GM21367 (cell line): ENCODE data around the gene MAP1LC3B2.

Source experiments
- ATAC-seq: cut with Tn5 transposase; IDR thresholded peaks from one replicate; pipeline ENCODE4 v1.9.1; 2021; ENCODE audit not compliant: unreplicated experiment

MAP1LC3B2 gene

GRCh38 chr12:116591855-116592637, 32.9 kb downstream of the MAP1LC3B2 start:
- no peak for ATAC-seq

DNA sequence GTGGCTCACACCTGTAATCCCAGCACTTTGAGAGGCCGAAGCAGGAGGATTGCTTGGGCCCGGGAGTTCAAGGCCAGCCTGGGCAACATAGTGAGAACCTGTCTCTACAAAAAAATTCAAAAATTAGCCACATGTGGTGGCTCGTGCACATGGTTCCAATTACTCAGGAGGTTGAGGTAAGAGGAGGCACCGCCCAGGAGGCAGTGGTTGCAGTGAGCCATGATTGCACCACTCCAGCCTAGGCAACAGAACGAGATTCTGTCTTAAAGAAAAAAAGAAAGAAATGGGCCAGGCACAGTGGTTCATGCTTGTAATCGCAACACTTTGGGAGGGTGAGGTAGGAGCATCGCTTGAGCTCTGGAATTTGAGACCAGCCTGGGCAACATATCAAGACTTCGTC, 33.5 kb downstream of the MAP1LC3B2 start:
- no peak for ATAC-seq

DNA sequence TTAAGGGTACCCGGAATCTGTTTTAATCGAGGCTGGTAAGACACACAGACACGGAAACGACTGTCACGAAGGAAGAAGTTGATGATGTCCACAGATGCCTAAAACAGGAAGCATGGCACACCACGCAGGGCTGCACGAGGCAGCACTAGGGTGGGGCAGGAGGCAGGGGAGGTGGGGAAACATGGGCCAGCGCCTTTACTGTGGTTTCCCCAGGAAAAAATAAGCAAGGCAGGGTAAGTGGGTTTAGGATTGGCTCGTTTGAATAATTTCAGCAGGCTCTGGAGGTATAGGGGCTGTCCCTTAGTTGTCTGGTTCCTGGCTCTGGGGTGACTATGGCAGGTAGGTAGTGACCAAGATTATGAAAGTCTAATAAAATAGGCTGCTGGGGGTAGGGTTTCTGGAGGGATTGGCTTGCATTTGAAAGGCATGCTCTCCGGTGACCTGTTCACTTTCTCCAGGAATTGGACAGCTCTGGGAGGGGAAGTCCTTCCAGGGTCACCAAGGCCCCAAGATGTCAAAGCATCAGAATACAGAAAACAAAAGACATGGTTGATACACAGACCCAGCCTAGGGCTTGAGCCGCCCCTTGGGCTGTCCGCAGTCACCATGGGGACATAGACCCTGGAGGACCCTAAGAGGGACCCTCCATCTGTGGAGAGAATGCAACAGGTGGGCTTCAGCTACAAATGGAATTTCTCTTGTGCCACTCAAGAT, 35.3 kb downstream of the MAP1LC3B2 start:
- no peak for ATAC-seq

DNA sequence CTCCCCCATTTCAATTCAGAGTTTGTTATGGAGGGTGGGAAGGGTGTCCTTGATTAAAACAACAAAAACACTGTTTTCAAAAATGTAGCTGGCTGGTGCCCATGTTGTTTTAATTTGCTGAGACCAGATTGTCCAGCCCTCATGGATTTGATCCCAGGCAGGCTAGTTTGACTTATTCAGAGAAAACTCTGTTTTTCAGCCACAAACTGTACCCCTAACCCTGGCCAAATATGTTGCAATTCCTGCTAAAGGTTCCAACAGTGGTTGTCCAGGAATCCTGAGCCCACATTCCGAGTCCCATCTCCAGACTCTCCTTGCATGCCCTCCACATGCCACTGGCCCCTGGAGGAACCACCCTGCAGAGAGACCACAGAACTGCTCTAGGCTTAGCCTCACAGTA, 36.0 kb downstream of the MAP1LC3B2 start:
- ATAC-seq: no peak

DNA sequence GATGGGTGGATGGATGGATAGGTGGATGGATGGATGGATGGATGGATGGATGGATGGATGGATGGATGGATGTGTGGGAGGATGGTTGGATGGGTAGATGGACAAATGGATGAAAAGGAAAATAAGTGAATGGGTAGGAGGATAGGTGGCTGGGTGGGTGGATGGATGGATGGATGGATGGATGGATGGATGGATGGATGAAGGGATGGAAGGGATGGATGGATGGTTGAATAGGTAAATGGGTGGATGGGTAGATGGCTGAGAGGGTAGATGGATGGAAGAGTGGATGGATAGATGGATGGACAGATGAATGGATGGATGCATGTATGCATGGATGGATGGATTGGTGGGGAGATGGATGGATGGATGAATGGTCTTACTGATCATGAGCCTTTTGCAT, 36.5 kb downstream of the MAP1LC3B2 start:
- ATAC-seq: no peak

DNA sequence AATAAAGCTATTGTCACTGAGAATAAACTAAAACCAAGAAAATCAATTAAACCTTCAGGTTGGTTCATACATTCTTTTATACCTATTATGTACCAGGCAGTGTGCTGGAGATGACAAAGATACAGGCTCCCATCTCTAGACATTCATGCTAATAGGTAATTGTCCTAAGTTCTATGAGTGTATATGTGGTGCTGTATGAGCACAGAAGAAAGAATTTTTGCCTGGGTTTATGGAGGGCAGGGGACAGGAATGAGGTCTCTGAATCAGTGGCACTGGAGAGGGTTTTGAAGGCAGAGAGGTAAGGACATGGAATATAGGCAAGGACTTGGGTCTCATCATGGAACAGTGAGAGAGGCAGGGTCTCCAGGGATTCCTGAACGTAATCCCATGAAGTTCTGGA, 38.7 kb downstream of the MAP1LC3B2 start:
- ATAC-seq: no peak

DNA sequence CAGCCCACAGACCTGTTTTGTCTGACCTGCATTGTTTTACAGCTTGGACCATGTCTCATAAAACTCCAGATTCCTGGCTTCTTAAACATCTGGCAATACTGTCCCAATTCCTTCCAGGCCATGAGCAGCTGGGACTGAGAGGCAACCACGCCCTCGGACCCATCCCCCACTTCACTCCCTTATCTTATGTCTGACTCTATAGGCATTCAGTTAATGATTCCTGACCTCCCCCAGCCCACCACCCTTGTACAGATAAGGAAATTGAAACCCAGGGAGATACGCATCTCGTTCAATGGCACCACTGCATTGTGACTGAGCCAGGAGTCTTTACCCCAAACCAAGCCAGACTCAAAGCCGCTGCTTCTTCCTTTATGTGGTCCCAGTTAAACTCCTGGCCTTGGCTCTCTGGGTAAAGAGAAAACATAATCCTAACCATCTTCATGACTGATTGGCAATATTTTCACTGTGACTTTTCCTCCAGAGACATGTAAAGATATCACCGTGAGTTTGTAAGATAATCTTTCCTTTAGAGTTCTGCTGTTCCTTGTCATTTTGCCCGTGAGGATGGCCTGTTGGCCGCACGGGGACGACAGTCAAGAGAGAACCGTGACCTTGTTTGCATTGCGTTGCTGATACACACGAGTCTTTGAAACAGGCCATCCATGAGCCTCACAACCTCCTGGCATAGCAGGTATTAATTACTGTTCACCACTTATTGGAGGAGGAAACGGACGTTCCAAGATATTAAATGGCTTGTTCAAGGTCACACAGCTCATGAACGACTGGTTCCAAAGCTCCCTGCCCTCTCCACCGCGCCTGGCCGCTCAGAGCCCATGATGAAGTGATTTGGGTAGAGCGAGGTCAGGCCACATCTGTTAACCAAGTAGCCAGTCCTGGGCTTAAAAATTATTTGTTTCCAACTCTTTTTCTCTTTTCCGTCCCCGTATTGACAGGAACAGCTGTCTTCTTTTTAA, 39.4 kb downstream of the MAP1LC3B2 start:
- ATAC-seq: no peak

DNA sequence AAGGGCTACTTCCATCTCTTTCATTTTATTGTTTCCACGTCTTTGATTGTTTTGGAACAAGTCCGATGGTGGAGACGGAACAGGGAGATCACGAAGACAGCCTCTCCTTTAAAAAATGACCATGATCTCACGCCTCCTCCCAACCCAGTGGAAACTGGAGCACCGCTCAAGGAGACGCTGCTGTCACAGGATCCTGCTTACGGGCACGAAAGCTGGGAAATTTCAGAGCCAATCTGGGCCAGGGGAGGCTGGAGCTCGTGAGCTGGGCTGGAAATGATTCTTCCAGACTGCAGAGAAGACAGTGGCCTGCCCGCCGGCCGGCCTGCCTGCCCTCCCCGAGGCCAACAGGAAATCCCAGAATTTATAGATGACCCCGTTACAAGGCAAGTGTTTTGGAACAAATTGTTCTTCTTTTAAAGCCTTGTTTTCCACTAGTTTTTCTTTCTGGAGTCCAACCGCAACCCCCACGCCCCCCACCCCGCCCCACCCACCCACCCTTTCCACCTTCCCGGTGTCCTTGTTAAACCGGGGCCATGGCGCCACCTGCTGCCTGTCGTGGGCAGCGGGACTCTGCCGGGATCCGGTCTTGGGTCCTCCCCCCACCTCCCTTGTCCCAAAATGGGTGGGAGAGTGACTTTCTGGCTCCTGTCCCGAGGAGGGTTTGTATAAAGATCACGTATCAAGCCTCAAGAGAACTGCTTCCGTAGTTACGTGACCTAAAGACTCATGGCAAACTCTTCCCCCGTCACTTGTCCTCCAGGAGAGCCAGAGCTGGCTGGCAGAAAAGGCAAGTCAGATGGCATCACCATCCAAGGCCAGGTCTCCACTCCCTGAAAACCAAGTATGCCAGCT, 40.3 kb downstream of the MAP1LC3B2 start:
- ATAC-seq: no peak

DNA sequence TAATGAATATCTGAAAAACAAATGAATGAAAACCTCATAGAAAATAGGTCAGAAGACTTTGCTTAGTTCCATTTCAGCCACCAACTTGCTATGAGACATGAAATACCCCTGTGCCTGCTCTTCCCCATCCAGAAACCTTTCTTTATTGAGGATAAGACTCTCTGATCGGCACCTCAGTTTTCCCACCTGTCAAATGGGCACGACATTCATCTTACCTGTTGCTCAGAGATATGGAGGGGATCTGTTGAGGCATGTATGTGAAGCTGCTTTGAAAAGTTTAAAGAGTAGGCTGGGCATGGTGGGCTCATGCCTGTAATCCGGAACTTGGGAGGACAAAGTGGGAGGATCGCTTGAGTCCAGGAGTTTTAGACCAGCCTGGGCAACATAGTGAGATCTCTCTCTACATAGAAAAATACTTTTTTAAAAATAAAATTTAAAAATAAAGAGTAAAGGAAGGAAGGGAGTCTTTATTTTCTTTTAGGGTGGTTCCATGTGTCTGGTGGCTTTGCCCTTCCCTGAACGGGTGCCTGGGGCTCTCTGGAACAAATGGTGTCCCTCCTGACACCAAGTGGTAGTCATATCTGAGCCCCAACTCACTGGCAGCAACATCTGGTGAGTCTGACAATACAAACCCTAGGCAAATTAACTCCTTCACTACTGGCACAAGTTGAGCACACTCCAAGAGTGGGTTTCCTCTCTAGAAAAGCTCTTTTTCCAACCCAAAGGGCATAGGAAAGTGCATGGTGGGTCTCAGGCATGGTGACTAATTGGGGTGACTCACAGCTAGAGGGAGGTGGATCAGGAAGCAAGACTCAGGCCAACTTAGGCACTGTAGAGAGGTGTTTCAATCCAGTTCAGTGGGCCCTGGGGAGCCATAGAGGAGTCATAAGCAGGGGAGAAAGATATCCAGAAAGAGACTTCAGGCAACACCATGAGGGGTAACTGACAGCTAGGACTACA, 42.1 kb downstream of the MAP1LC3B2 start:
- no peak for ATAC-seq

GRCh38 chr12:116601933-116602810, 43.0 kb downstream of the MAP1LC3B2 start:
- no peak for ATAC-seq

DNA sequence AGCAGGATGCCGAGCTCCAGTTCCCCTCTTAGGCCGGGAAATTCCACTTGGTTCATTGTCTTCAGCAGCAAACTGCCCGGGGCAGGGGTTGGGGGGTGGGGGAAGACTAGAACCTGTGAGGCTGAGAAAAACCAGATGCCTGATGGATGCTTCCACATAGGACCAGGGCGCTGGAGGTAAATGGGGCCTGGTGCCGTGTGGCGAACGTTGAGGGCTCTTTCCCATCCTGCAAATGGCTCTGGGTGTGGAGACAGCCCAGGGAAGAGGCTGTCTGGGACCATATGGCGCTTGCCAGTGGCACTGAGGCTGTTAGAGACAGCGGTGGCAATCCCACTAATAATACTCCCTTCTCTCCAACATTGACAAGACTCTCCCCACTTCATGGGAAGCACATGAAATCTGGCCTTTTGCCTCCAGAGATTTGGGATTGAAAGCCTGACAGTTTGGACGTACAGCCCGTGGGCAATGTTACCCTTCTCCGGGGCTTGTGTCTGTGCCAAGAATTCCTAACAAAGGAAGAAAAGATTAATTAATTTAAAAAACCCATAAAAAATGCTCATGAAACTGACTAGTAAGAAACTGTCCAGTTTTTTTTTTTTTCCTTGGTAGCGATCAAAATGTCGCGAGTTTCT, 44.5 kb downstream of the MAP1LC3B2 start:
- no peak for ATAC-seq

DNA sequence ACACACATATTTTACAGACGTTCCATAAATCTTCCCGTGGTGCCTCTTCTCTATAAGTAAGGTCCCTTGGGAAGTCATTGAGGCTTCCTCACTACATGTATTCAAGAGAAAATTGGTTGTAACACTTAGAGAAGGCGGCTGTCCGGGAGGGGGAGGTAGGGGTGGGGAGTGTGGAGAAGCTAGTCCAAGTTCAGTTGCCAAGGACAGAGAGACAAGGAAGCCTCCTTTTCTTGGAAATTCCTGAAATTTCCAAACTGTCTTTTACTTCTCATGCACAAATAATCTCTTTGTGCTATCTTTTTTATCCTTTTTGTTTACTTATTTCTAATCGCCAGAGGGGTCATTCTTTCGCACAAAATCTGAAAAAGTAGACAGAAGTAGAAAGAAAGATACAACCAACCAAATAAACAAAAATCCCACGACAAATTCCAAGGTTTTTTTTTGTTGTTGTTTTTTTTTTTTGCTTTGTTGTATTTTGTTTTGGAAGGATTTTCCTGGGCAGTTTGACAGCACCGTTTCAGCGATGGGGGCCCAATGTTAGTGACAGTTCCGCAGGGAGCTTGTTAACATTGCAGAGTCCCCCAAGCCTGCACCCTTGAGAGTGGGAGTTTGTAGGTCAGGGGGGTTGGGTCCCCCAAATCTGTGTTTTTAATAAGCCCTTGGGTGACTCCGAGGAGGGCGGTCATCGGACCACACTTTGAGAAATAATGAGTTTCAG, 45.2 kb downstream of the MAP1LC3B2 start:
- ATAC-seq: no peak

- no peak for ATAC-seq
Observed at GRCh38 chr12:116604951-116605641, 45.9 kb downstream of the MAP1LC3B2 start.

- ATAC-seq: no peak
Observed at GRCh38 chr12:116606397-116606796, 47.2 kb downstream of the MAP1LC3B2 start.

- no peak for ATAC-seq
Observed at GRCh38 chr12:116607039-116607438, 47.9 kb downstream of the MAP1LC3B2 start.

GRCh38 chr12:116609319-116610114, 50.3 kb downstream of the MAP1LC3B2 start:
- ATAC-seq: no peak
